Subcutaneous adipose tissue (tissue), 4 donors: ENCODE data around the gene TXNRD1. TPM values are rescaled to one million over a fixed set of nuclear protein-coding genes. Genes with fewer than 3 reads are reported as not detected.

Source experiments
- CTCF ChIP-seq: fragments of 450-650 bp; IDR thresholded peaks from one replicate; pipeline ENCODE4 v1.5.1; 2016; ENCODE audit warnings: low read depth, mild to moderate bottlenecking, control low read depth, antibody characterized with exemption, moderate library complexity
- total RNA-seq, 4 donors: library from RNA; depleted of rRNA; stranded (reverse); fragments of >200 nt; gene quantifications; one replicate each; pipeline ENCODE4 v1.1.0, GENCODE V29; 2016

The TXNRD1 gene
- total RNA-seq = 100 to 1,000 TPM in 1 of 4 donors, 10 to 100 TPM in 3; 76.2 to 122 (median 83.3) TPM

- no peak for TF ChIP-seq CTCF
Measured at GRCh38 chr12:104215638-104216297, at the start of gene TXNRD1. Gene TXNRD1 (plus strand): TSS chr12:104215779. CDS start chr12:104215803, 24 bp downstream.

DNA sequence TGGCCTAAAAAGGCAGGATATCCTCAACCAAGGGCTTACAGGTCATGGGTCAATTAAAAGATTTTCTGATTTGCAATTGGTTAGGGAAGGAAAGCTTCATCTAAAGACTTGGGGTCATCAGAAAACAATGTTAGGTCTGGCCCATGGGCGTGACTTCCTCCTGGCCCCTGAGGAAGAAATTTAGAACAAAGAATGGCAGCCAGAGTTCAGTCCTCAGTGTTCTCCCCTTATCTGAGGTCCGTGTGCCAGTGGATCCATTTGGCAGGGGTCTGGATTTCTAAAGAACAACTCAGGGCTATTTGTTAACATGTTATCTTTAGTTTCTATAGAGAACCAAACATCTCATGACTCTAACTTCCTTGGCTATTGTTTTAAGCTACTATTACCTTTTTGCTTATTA lies 49.8 kb upstream of the TXNRD1 start:
- TF ChIP-seq CTCF = no peak

DNA sequence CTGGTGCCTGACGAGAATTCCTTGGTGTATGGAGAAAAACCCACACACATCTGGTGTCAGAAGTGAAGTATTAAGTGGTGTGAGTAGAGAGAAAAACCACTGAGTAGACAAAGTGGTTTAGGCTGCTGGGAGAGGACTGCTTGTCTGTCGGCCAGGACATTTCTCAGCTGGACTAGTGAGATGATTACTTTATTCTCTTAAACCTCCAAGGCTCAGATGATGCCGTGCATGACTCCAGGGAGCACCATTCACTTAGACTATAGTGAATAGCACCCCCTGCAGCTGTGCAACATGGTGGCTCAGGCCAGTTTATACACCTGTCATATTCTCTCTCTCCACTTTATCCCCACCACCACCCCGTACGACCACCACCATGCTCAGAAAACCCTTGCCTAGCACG lies 49.1 kb upstream of the TXNRD1 start:
- no peak for TF ChIP-seq CTCF

GRCh38 chr12:104167519-104168458 lies 47.8 kb upstream of the TXNRD1 start:
- no peak for TF ChIP-seq CTCF

- no peak for TF ChIP-seq CTCF
Measured at GRCh38 chr12:104168596-104168995, 47.0 kb upstream of the TXNRD1 start.

DNA sequence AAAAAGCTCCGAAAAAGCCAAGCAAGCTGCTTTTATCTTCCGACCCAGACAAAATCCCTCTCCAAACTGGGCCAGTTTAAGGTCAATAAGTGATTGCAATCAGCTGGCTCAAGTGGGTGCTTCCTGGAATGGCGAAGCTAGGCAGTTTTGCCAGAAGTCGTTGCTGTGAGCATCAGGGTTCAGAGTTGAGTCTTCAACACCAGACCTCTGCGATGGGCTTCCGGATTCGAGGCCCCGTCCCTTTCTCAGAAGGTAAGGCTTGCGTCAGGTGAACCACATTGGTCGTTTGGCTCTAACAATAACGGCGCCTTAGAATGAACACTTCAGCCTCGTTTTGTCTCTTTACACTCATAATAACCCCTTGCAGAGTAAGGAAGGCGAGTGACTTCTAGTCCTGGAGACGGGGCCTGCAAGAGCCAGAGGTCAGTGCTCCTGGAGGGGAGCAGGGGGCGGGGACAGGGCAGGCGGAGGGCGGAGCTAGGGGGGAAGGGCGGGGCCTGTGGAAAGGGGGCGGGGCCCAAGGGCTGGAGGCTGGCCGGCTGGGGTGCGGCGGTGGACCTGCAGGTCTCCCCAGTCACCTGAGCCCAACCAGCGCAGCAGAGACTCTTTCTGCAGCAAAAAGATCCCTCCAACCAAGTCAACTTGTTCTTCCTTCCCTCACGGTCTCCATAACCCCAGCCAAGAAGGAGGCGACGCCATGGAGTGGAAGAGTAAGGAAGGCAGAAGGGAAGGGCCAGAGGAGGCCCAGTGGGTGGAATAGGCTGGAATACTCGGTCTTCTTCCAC lies 43.6 kb upstream of the TXNRD1 start:
- no peak for TF ChIP-seq CTCF
